Measurements from ENCODE around the gene RHBDD2.

DNA sequence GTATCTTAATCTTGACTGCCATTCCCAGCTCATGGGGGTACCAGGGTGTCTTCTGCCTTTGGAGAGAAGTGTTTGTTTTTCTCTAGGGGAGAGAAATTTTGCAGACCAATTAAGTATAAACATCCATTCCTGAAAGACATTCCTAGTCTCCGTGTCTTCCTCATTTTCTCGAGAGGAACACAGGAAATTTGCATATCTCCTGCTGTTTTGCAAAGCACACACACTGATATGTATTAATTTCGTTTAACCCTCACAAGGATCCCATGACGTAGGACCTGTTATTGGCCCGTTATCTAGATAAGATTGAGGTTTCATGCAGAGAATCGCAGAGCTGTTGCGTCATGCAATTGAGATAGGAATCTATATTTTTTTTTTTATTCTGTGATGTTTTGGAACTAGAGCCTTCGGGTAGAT lies 944 bp downstream of the RHBDD2 start:
- TF ChIP-seq BACH2 (CRISPR knock-in tag; IDR thresholded peaks at IDR 0.05; ENCODE audit: borderline replicate concordance) (no peak), ARNTL (CRISPR knock-in tag; IDR thresholded peaks at IDR 0.05; ENCODE audit: borderline replicate concordance, low read depth) (no peak), ZC3H10 (CRISPR knock-in tag; IDR thresholded peaks at IDR 0.05) (no peak), ZNF565 (CRISPR knock-in tag; conservative IDR thresholded peaks at IDR 0.05; ENCODE audit: low read depth) (no peak), RARB (CRISPR knock-in tag; IDR thresholded peaks at IDR 0.05) (no peak), TCF4 (CRISPR knock-in tag; IDR thresholded peaks at IDR 0.05; ENCODE audit: borderline replicate concordance) (no peak)
- TF ChIP-seq, protein P1, sequence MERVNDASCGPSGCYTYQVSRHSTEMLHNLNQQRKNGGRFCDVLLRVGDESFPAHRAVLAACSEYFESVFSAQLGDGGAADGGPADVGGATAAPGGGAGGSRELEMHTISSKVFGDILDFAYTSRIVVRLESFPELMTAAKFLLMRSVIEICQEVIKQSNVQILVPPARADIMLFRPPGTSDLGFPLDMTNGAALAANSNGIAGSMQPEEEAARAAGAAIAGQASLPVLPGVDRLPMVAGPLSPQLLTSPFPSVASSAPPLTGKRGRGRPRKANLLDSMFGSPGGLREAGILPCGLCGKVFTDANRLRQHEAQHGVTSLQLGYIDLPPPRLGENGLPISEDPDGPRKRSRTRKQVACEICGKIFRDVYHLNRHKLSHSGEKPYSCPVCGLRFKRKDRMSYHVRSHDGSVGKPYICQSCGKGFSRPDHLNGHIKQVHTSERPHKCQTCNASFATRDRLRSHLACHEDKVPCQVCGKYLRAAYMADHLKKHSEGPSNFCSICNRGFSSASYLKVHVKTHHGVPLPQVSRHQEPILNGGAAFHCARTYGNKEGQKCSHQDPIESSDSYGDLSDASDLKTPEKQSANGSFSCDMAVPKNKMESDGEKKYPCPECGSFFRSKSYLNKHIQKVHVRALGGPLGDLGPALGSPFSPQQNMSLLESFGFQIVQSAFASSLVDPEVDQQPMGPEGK (CRISPR knock-in tag; IDR thresholded peaks at IDR 0.05; ENCODE audit: borderline replicate concordance) = no peak
- TF ChIP-seq, protein P2, sequence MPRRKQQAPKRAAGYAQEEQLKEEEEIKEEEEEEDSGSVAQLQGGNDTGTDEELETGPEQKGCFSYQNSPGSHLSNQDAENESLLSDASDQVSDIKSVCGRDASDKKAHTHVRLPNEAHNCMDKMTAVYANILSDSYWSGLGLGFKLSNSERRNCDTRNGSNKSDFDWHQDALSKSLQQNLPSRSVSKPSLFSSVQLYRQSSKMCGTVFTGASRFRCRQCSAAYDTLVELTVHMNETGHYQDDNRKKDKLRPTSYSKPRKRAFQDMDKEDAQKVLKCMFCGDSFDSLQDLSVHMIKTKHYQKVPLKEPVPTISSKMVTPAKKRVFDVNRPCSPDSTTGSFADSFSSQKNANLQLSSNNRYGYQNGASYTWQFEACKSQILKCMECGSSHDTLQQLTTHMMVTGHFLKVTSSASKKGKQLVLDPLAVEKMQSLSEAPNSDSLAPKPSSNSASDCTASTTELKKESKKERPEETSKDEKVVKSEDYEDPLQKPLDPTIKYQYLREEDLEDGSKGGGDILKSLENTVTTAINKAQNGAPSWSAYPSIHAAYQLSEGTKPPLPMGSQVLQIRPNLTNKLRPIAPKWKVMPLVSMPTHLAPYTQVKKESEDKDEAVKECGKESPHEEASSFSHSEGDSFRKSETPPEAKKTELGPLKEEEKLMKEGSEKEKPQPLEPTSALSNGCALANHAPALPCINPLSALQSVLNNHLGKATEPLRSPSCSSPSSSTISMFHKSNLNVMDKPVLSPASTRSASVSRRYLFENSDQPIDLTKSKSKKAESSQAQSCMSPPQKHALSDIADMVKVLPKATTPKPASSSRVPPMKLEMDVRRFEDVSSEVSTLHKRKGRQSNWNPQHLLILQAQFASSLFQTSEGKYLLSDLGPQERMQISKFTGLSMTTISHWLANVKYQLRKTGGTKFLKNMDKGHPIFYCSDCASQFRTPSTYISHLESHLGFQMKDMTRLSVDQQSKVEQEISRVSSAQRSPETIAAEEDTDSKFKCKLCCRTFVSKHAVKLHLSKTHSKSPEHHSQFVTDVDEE (CRISPR knock-in tag; IDR thresholded peaks at IDR 0.05) = no peak; the same call in 1 of the 2 replicates

All from SK-N-SH treated with all-trans-retinoic acid at 6 μM for 48 hours (cell line).